HG03159 (cell line): ENCODE data around the gene SFR1.

ENCODE experiments used
- ATAC-seq: cut with Tn5 transposase; IDR thresholded peaks from one replicate; pipeline ENCODE4 v1.9.1; 2021; ENCODE audit warnings: mild to moderate bottlenecking, moderate library complexity; ENCODE audit not compliant: unreplicated experiment

The SFR1 gene

GRCh38 chr10:104104418-104104817, 17.6 kb upstream of the SFR1 start:
- no peak for ATAC-seq

- ATAC-seq, result no peak
These were observed 17.0 kb upstream of the SFR1 start for GRCh38 chr10:104104926-104105325.

GRCh38 chr10:104109908-104110662, 11.9 kb upstream of the SFR1 start:
- peak; percentile 81 for ATAC-seq

GRCh38 chr10:104113376-104113956, 8.5 kb upstream of the SFR1 start:
- ATAC-seq, result no peak

- ATAC-seq, result no peak
These were observed 4.1 kb upstream of the SFR1 start for GRCh38 chr10:104117839-104118323.

GRCh38 chr10:104119996-104120395, 2.0 kb upstream of the SFR1 start:
- no peak for ATAC-seq

- ATAC-seq, result no peak
These were observed 1.5 kb upstream of the SFR1 start for GRCh38 chr10:104120512-104120902.

GRCh38 chr10:104120903-104121484, 977 bp upstream of the SFR1 start:
- ATAC-seq, result peak; percentile 43

- ATAC-seq, result peak; percentile 0
These were observed 495 bp downstream of the SFR1 start for GRCh38 chr10:104122225-104123107.

GRCh38 chr10:104123397-104123796, 1.4 kb downstream of the SFR1 start:
- no peak for ATAC-seq

- no peak for ATAC-seq
These were observed 5.4 kb downstream of the SFR1 start for GRCh38 chr10:104127411-104127810.

- ATAC-seq, result no peak
These were observed 6.2 kb downstream of the SFR1 start for GRCh38 chr10:104128214-104128613.

GRCh38 chr10:104130041-104130440, 8.1 kb downstream of the SFR1 start:
- ATAC-seq, result no peak

GRCh38 chr10:104138131-104138530, 16.2 kb downstream of the SFR1 start:
- no peak for ATAC-seq

GRCh38 chr10:104139221-104139620, 17.2 kb downstream of the SFR1 start:
- no peak for ATAC-seq

GRCh38 chr10:104142081-104142480, 20.1 kb downstream of the SFR1 start:
- ATAC-seq, result no peak

GRCh38 chr10:104143829-104144228, 21.9 kb downstream of the SFR1 start:
- ATAC-seq, result no peak

GRCh38 chr10:104144931-104145330, 23.0 kb downstream of the SFR1 start:
- no peak for ATAC-seq

GRCh38 chr10:104146882-104147281, 24.9 kb downstream of the SFR1 start:
- ATAC-seq, result no peak

- ATAC-seq, result no peak
These were observed 28.2 kb downstream of the SFR1 start for GRCh38 chr10:104150139-104150538.

GRCh38 chr10:104151737-104152136, 29.8 kb downstream of the SFR1 start:
- no peak for ATAC-seq
